Gastrocnemius medialis (tissue), 4 donors: Measurements from ENCODE around the gene ELOF1. TPM values are rescaled to one million over a fixed set of nuclear protein-coding genes. Genes with fewer than 3 reads are reported as not detected.

Experiments
- ATAC-seq, 2 donors: fragments of 150-250 bp; one replicate each; pipeline ENCODE4 v1.9.1; 2016
- DNase-seq, 2 donors: peaks; one replicate each; pipeline ENCODE4 v3.0.0-alpha.2; 2019
- H3K27ac ChIP-seq, 4 donors: fragments of 200-600 bp; sonication (generic); 1 replicate in 1 of 4; 2 replicates in 3 of 4; pipeline ENCODE4 v1.5.1; 2016 to 2018; ENCODE audit warnings: mild to moderate bottlenecking in 2 of 4, moderate library complexity in 1 of 4
- H3K27me3 ChIP-seq, 3 donors: fragments of 200-600 bp; sonication (generic) in 2 of 3; 1 replicate in 1 of 3; 2 replicates in 2 of 3; pipeline versions ENCODE4 v1.5.1 to v1.6.0; 2016 to 2019; ENCODE audit warnings: mild to moderate bottlenecking in 1 of 3, moderate library complexity in 1 of 3
- H3K36me3 ChIP-seq, 2 donors: fragments of 200-600 bp; sonication (generic) in 1 of 2; one replicate each; pipeline ENCODE4 v1.5.1; 2017 to 2018
- H3K4me1 ChIP-seq, 2 donors: fragments of 200-600 bp; sonication (generic) in 1 of 2; one replicate each; pipeline ENCODE4 v1.5.1; 2016 to 2017; ENCODE audit warnings: mild to moderate bottlenecking in 2 of 2
- H3K4me3 ChIP-seq, 4 donors: fragments of 200-600 bp; sonication (generic) in 3 of 4; 1 replicate in 1 of 4; 2 replicates in 3 of 4; pipeline ENCODE4 v1.5.1; 2016 to 2019; ENCODE audit warnings: mild to moderate bottlenecking in 2 of 4
- H3K9me3 ChIP-seq, 3 donors: fragments of 200-600 bp; sonication (generic) in 2 of 3; 1 replicate in 1 of 3; 2 replicates in 2 of 3; pipeline ENCODE4 v1.5.1; 2016 to 2019
- CTCF ChIP-seq, 5 experiments: fragments of 450-650 bp in 3 of 5; fragments of 200-600 bp in 2 of 5; sonication (generic) in 2 of 5; IDR thresholded peaks in 4 of 5; conservative IDR thresholded peaks in 1 of 5; 1 replicate in 4 of 5; 2 replicates in 1 of 5; pipeline ENCODE4 v1.5.1; 2016 to 2019; ENCODE audit warnings: antibody characterized with exemption in 5 of 5, mild to moderate bottlenecking in 3 of 5, moderate library complexity in 3 of 5
- POLR2A ChIP-seq, 2 donors: fragments of 450-650 bp; IDR thresholded peaks; one replicate each; pipeline ENCODE4 v1.6.1; 2017; ENCODE audit warnings: antibody characterized with exemption in 2 of 2, mild to moderate bottlenecking in 2 of 2, moderate library complexity in 2 of 2
- in situ Hi-C, 4 donors: fragments of 200-750 bp; cut with MboI; loops; one replicate each; pipeline versions ENCODE4 v1.15.0 to v1.8.0; 2017; ENCODE audit warnings: low sequenced_read_pairs in 4 of 4
- intact Hi-C: fragments of 100-400 bp; cut with DNase I; formaldehyde crosslinking; loops from one replicate; pipeline ENCODE4 v1.15.1; 2023; ENCODE audit warnings: low total_unique reads
- total RNA-seq, 4 donors: library from RNA; depleted of rRNA; stranded (reverse); fragments of >200 nt; gene quantifications; one replicate each; pipeline versions ENCODE4 v1.1.0 to v1.2.3, GENCODE V29; 2016

Gene ELOF1
- total RNA-seq, 4 donors from 2014 or later: 21.5 to 37.5 (median 27.2) TPM

DNA sequence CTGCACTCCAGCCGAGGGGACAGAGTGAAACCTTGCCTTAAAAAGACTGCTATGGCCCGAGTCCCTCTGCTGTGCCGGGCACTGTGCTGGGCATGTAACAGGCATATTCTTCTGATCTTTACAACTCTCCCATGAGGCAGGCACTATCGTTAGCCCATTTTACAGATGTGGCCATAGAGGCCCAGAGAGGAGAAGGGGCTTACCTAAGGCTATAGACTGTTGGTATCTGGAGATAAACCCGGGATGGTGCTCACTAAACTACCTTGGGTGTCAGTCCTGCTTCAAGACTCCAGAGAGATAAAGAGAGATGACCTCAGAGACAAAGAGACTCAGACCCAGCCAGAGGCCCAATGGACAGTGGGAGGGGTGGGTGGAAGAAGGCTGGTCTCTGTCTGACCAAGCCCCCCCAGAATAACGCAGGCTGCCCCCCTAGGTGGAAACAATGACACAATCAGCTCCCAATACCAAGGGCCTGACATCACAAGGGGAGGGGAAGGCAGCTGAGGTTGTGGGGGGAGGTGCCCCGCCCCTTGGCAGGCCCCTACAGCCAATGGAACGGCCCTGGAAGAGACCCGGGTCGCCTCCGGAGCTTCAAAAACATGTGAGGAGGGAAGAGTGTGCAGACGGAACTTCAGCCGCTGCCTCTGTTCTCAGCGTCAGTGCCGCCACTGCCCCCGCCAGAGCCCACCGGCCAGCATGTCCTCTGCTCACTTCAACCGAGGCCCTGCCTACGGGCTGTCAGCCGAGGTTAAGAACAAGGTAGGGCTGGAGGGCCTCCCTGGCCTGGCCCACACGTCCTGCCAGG lies 20.6 kb downstream of the ELOF1 start, which contains the start of gene CNN1:
Gene CNN1, plus strand, starts transcription at position 620 of the 805 bp plus-strand sequence. Its CDS starts 77 bp downstream, at position 697.
- Histone ChIP-seq H3K4me3 (peak within 1 kb of the TSS in 3 of 4 donors; percentile 20 to 40 (median 28)), H3K36me3 (no peaks in the 10 kb centered on the region), H3K4me1 (peaks cover 0 to 3% of the 10 kb centered on the region in 2 donors), H3K27ac (peak within 1 kb of the TSS; percentile 44 to 61 (median 52)), H3K27me3 (peaks cover 0 to 10% (median 7%) of the 10 kb centered on the region in 3 donors), H3K9me3 (no peaks in the 10 kb centered on the region)
- no peak for TF ChIP-seq CTCF (IDR thresholded peaks at IDR 0.05 in 4 of 5, conservative IDR thresholded peaks at IDR 0.05 in 1 of 5)
- peak; percentile 11 to 33 for TF ChIP-seq POLR2A (IDR thresholded peaks at IDR 0.05)
- intact Hi-C loops: loop anchor here (5.0 kb wide), 2 partner anchors 59 to 156 kb away; partner anchors contain the start of genes EPOR and ZNF627
- DNase-seq: no peak
- in situ Hi-C loops: no loop called here
- no peak for ATAC-seq

GRCh38 chr19:11535792-11536595 lies 23.0 kb downstream of the ELOF1 start:
- peak; percentile 87 to 94 for ATAC-seq
- intact Hi-C loops (loop anchor here (2.0 to 5.0 kb wide), 3 partner anchors 23 to 154 kb away; partner anchors contain the start of genes ELOF1, EPOR and ZNF627), in situ Hi-C loops (no loop called here)
- peaks cover 0 to 10% (median 7%) of the 10 kb centered on the region in 3 donors for H3K27me3 ChIP-seq
- TF ChIP-seq POLR2A (IDR thresholded peaks at IDR 0.05) (peak; percentile 60 to 80), CTCF (IDR thresholded peaks at IDR 0.05 in 4 of 5, conservative IDR thresholded peaks at IDR 0.05 in 1 of 5) (peak; percentile 75 to 91 (median 90))
- H3K4me1 ChIP-seq: peaks cover 0 to 3% of the 10 kb centered on the region in 2 donors
- peak overlapping the region; percentile 45 to 60 (median 49) for H3K4me3 ChIP-seq
- DNase-seq: peak; percentile 60 to 82
- H3K27ac ChIP-seq: peak overlapping the region; percentile 74 to 84 (median 80)
- no peaks in the 10 kb centered on the region for H3K9me3 ChIP-seq
- no peaks in the 10 kb centered on the region for H3K36me3 ChIP-seq

DNA sequence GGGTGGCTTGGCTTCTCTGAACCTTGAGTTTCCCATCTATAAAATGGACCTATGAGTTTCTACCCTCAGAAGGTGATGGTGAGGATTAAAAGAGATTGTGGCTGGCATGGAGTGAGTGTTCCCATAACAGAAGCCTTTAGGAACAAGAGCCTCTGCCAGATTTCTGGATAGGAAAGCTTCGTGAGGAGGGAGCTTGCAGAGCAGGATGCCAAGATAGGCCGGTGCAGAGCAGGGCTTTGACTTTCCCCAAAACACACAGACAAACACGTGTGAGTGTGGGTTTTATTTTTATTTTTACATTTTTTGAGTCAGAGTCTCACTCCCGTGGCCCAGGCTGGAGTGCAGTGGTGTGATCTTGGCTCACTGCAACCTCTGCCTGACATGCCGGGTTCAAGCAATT lies 24.1 kb downstream of the ELOF1 start:
- H3K4me1 ChIP-seq: peaks cover 0 to 3% of the 10 kb centered on the region in 2 donors
- H3K9me3 ChIP-seq: no peaks in the 10 kb centered on the region
- no peaks in the 10 kb centered on the region for H3K36me3 ChIP-seq
- H3K4me3 ChIP-seq: no peak overlapping the region
- H3K27ac ChIP-seq: peak overlapping the region in 3 of 4 donors; percentile 74 to 84 (median 81)
- TF ChIP-seq CTCF (IDR thresholded peaks at IDR 0.05 in 4 of 5, conservative IDR thresholded peaks at IDR 0.05 in 1 of 5): no peak
- no peak for TF ChIP-seq POLR2A (IDR thresholded peaks at IDR 0.05)
- peaks cover 0 to 8% (median 6%) of the 10 kb centered on the region in 3 donors for H3K27me3 ChIP-seq
- ATAC-seq (no peak), DNase-seq (no peak)
- in situ Hi-C loops: no loop called here
- intact Hi-C loops: loop anchor here (5.0 kb wide), 2 partner anchors 62 to 153 kb away; partner anchors contain the start of genes EPOR and ZNF627

- Histone ChIP-seq H3K27me3 (peaks cover 0 to 4% (median 4%) of the 10 kb centered on the region in 3 donors), H3K4me3 (no peak overlapping the region), H3K36me3 (no peaks in the 10 kb centered on the region), H3K27ac (peak overlapping the region in 2 of 4 donors; percentile 81 to 84), H3K4me1 (peaks cover 0 to 3% of the 10 kb centered on the region in 2 donors), H3K9me3 (no peaks in the 10 kb centered on the region)
- no peak for ATAC-seq
- intact Hi-C loops: no loop called here
- DNase-seq: no peak
- in situ Hi-C loops: no loop called here
- no peak for TF ChIP-seq POLR2A (IDR thresholded peaks at IDR 0.05)
- no peak for TF ChIP-seq CTCF (IDR thresholded peaks at IDR 0.05 in 4 of 5, conservative IDR thresholded peaks at IDR 0.05 in 1 of 5)
Observed at GRCh38 chr19:11534538-11534937, 24.5 kb downstream of the ELOF1 start.
